GM18870 (cell line): ENCODE results near the gene ELMO1.

Experiments
- ATAC-seq: cut with Tn5 transposase; IDR thresholded peaks from one replicate; pipeline ENCODE4 v1.9.1; 2021; ENCODE audit warnings: moderate library complexity; ENCODE audit not compliant: unreplicated experiment

Gene ELMO1

GRCh38 chr7:37282093-37282444 lies 166.6 kb downstream of the ELMO1 start:
- no peak for ATAC-seq

GRCh38 chr7:37281368-37282092 lies 167.1 kb downstream of the ELMO1 start:
- ATAC-seq = no peak

GRCh38 chr7:37277513-37277912 lies 171.2 kb downstream of the ELMO1 start:
- no peak for ATAC-seq

- no peak for ATAC-seq
Measured at GRCh38 chr7:37275078-37275710, 173.5 kb downstream of the ELMO1 start.

GRCh38 chr7:37273891-37274290 lies 174.8 kb downstream of the ELMO1 start:
- ATAC-seq = no peak

- no peak for ATAC-seq
Measured at GRCh38 chr7:37269711-37270508, 178.8 kb downstream of the ELMO1 start.

GRCh38 chr7:37267251-37267650 lies 181.4 kb downstream of the ELMO1 start:
- no peak for ATAC-seq

GRCh38 chr7:37265876-37266275 lies 182.8 kb downstream of the ELMO1 start:
- ATAC-seq = no peak

- ATAC-seq = no peak
Measured at GRCh38 chr7:37265006-37265405, 183.7 kb downstream of the ELMO1 start.

GRCh38 chr7:37262181-37262580 lies 186.5 kb downstream of the ELMO1 start:
- ATAC-seq = no peak

- no peak for ATAC-seq
Measured at GRCh38 chr7:37259319-37259821, 189.3 kb downstream of the ELMO1 start.

GRCh38 chr7:37256631-37257030 lies 192.0 kb downstream of the ELMO1 start:
- no peak for ATAC-seq

GRCh38 chr7:37255327-37255944 lies 193.2 kb downstream of the ELMO1 start:
- ATAC-seq = no peak

GRCh38 chr7:37251222-37251621 lies 197.4 kb downstream of the ELMO1 start:
- ATAC-seq = no peak

GRCh38 chr7:37249240-37249639 lies 199.4 kb downstream of the ELMO1 start:
- ATAC-seq = no peak

- ATAC-seq = no peak
Measured at GRCh38 chr7:37248396-37248861, 200.2 kb downstream of the ELMO1 start.

- no peak for ATAC-seq
Measured at GRCh38 chr7:37247861-37248260, 200.8 kb downstream of the ELMO1 start.

- no peak for ATAC-seq
Measured at GRCh38 chr7:37245590-37245989, 203.1 kb downstream of the ELMO1 start.

- ATAC-seq = no peak
Measured at GRCh38 chr7:37236906-37237305, 211.8 kb downstream of the ELMO1 start.

- no peak for ATAC-seq
Measured at GRCh38 chr7:37235813-37236212, 212.9 kb downstream of the ELMO1 start.

GRCh38 chr7:37234928-37235327 lies 213.7 kb downstream of the ELMO1 start:
- ATAC-seq = no peak
